Natural killer cell treated with Interleukin-12 subunit alpha and Interleukin-12 subunit beta and Interleukin-15 and Interleukin-18, amount 100 ng/mL, for 72 hours (primary cell): ENCODE data around the gene UTF1. TPM values are rescaled to one million over a fixed set of nuclear protein-coding genes. Genes with fewer than 3 reads are reported as not detected.

ENCODE experiments used
- ATAC-seq, 2 donors: fragments of 150-1000 bp; cut with Tn5 transposase in 1 of 2; sonication (Bioruptor Pico), chemical (Tn5 transposase) in 1 of 2; 2 replicates each; pipeline ENCODE4 v1.10.0; 2021
- DNase-seq: peaks from one replicate; pipeline ENCODE4 v3.0.0; 2022; ENCODE audit warnings: low spot score
- H3K27ac Mint-ChIP-seq, 2 donors: 1 replicate in 1 of 2; 2 replicates in 1 of 2; pipeline ENCODE4 v1.8.0; 2022; ENCODE audit warnings: mixed read lengths in 2 of 2, mild to moderate bottlenecking in 1 of 2, moderate library complexity in 1 of 2
- H3K27me3 Mint-ChIP-seq, 2 donors: 1 replicate in 1 of 2; 2 replicates in 1 of 2; pipeline ENCODE4 v1.8.0; 2022; ENCODE audit warnings: mixed read lengths in 2 of 2
- H3K36me3 Mint-ChIP-seq: one replicate; pipeline ENCODE4 v1.8.0; 2022; ENCODE audit warnings: mixed read lengths
- H3K4me1 Mint-ChIP-seq, 2 donors: 1 replicate in 1 of 2; 2 replicates in 1 of 2; pipeline ENCODE4 v1.8.0; 2022; ENCODE audit warnings: low read depth in 2 of 2, mixed read lengths in 2 of 2, mild to moderate bottlenecking in 1 of 2
- H3K4me3 Mint-ChIP-seq: one replicate; pipeline ENCODE4 v1.8.0; 2022; ENCODE audit warnings: mixed read lengths
- H3K9me3 Mint-ChIP-seq: 2 replicates; pipeline ENCODE4 v1.8.0; 2022; ENCODE audit warnings: mixed read lengths
- total RNA-seq, 2 donors: library from RNA; stranded (reverse); gene quantifications; one replicate each; pipeline ENCODE4 v1.2.3, GENCODE V29; 2022

Gene UTF1
- total RNA-seq, 2 donors from 2014 or later, result not detected

GRCh38 chr10:133245439-133246235, 15.6 kb downstream of the UTF1 start:
- no peak overlapping the region for H3K4me3 Mint-ChIP-seq
- ATAC-seq (peak in 1 of 2 donors; percentile 18), DNase-seq (no peak)
- H3K4me1 Mint-ChIP-seq, result peaks cover 10 to 15% of the 10 kb centered on the region in 2 donors
- H3K36me3 Mint-ChIP-seq, result no peaks in the 10 kb centered on the region
- no peaks in the 10 kb centered on the region for H3K9me3 Mint-ChIP-seq
- H3K27me3 Mint-ChIP-seq, result peaks cover 11 to 12% of the 10 kb centered on the region in 2 donors
- H3K27ac Mint-ChIP-seq, result peak overlapping the region in 1 of 2 donors; percentile 48

GRCh38 chr10:133246236-133246626, 16.2 kb downstream of the UTF1 start:
- no peaks in the 10 kb centered on the region for H3K36me3 Mint-ChIP-seq
- no peak overlapping the region for H3K4me3 Mint-ChIP-seq
- peaks cover 7% of the 10 kb centered on the region in 2 donors for H3K27me3 Mint-ChIP-seq
- H3K4me1 Mint-ChIP-seq, result peaks cover 6 to 10% of the 10 kb centered on the region in 2 donors
- H3K9me3 Mint-ChIP-seq, result no peaks in the 10 kb centered on the region
- DNase-seq (no peak), ATAC-seq (no peak)
- H3K27ac Mint-ChIP-seq, result no peak overlapping the region

- ATAC-seq (no peak), DNase-seq (no peak)
- Mint-ChIP-seq H3K4me3 (no peak overlapping the region), H3K9me3 (no peaks in the 10 kb centered on the region), H3K4me1 (peaks cover 3 to 10% of the 10 kb centered on the region in 2 donors), H3K36me3 (no peaks in the 10 kb centered on the region), H3K27me3 (peaks cover 6 to 7% of the 10 kb centered on the region in 2 donors), H3K27ac (no peak overlapping the region)
Observed at GRCh38 chr10:133247681-133248333, 17.8 kb downstream of the UTF1 start.

GRCh38 chr10:133248334-133248715, 18.3 kb downstream of the UTF1 start:
- Mint-ChIP-seq H3K36me3 (no peaks in the 10 kb centered on the region), H3K27ac (no peak overlapping the region), H3K27me3 (peaks cover under 1 to 4% of the 10 kb centered on the region in 2 donors), H3K4me1 (peaks cover 0 to 5% of the 10 kb centered on the region in 2 donors), H3K9me3 (no peaks in the 10 kb centered on the region), H3K4me3 (no peak overlapping the region)
- ATAC-seq (no peak), DNase-seq (no peak)

- Mint-ChIP-seq H3K4me3 (no peak overlapping the region), H3K27me3 (peaks cover 0 to 4% of the 10 kb centered on the region in 2 donors), H3K4me1 (peaks cover 0 to 5% of the 10 kb centered on the region in 2 donors), H3K27ac (no peak overlapping the region), H3K36me3 (no peaks in the 10 kb centered on the region), H3K9me3 (no peaks in the 10 kb centered on the region)
- ATAC-seq, result no peak
- no peak for DNase-seq
Observed at GRCh38 chr10:133249094-133249780, 19.2 kb downstream of the UTF1 start.

GRCh38 chr10:133249975-133250754, 20.1 kb downstream of the UTF1 start:
- no peak overlapping the region for H3K27ac Mint-ChIP-seq
- H3K27me3 Mint-ChIP-seq, result peaks cover 0 to 4% of the 10 kb centered on the region in 2 donors
- H3K4me3 Mint-ChIP-seq, result no peak overlapping the region
- DNase-seq (no peak), ATAC-seq (no peak)
- no peaks in the 10 kb centered on the region for H3K36me3 Mint-ChIP-seq
- H3K9me3 Mint-ChIP-seq, result no peaks in the 10 kb centered on the region
- H3K4me1 Mint-ChIP-seq, result peaks cover 0 to 5% of the 10 kb centered on the region in 2 donors

- Mint-ChIP-seq H3K27ac (no peak overlapping the region), H3K4me3 (no peak overlapping the region), H3K27me3 (peaks cover 0 to 4% of the 10 kb centered on the region in 2 donors), H3K4me1 (peaks cover 0 to 5% of the 10 kb centered on the region in 2 donors), H3K36me3 (no peaks in the 10 kb centered on the region), H3K9me3 (no peaks in the 10 kb centered on the region)
- ATAC-seq (no peak), DNase-seq (no peak)
Observed at GRCh38 chr10:133251388-133252222, 21.6 kb downstream of the UTF1 start.

GRCh38 chr10:133252223-133252552, 22.2 kb downstream of the UTF1 start:
- Mint-ChIP-seq H3K27ac (no peak overlapping the region), H3K36me3 (no peaks in the 10 kb centered on the region), H3K4me3 (no peak overlapping the region), H3K9me3 (no peaks in the 10 kb centered on the region), H3K27me3 (peaks cover 0 to 4% of the 10 kb centered on the region in 2 donors), H3K4me1 (peaks cover 0 to 5% of the 10 kb centered on the region in 2 donors)
- no peak for DNase-seq
- ATAC-seq, result no peak

- H3K9me3 Mint-ChIP-seq, result no peaks in the 10 kb centered on the region
- peaks cover 0 to 4% of the 10 kb centered on the region in 2 donors for H3K27me3 Mint-ChIP-seq
- no peak for ATAC-seq
- no peak for DNase-seq
- no peak overlapping the region for H3K27ac Mint-ChIP-seq
- H3K4me1 Mint-ChIP-seq, result peaks cover 4 to 11% of the 10 kb centered on the region in 2 donors
- no peaks in the 10 kb centered on the region for H3K36me3 Mint-ChIP-seq
- no peak overlapping the region for H3K4me3 Mint-ChIP-seq
Observed at GRCh38 chr10:133253361-133253955, 23.4 kb downstream of the UTF1 start.

- Mint-ChIP-seq H3K4me1 (peaks cover 10 to 13% of the 10 kb centered on the region in 2 donors), H3K27me3 (peaks cover 0 to 4% of the 10 kb centered on the region in 2 donors), H3K4me3 (no peak overlapping the region), H3K27ac (no peak overlapping the region), H3K36me3 (no peaks in the 10 kb centered on the region), H3K9me3 (no peaks in the 10 kb centered on the region)
- no peak for DNase-seq
- ATAC-seq, result no peak
Observed at GRCh38 chr10:133254421-133255120, 24.6 kb downstream of the UTF1 start.

- Mint-ChIP-seq H3K27me3 (peaks cover 0 to 2% of the 10 kb centered on the region in 2 donors), H3K4me1 (peaks cover 18 to 19% of the 10 kb centered on the region in 2 donors), H3K4me3 (no peak overlapping the region), H3K9me3 (no peaks in the 10 kb centered on the region), H3K27ac (no peak overlapping the region), H3K36me3 (no peaks in the 10 kb centered on the region)
- no peak for DNase-seq
- ATAC-seq, result no peak
Observed at GRCh38 chr10:133255323-133255722, 25.3 kb downstream of the UTF1 start.

- no peaks in the 10 kb centered on the region for H3K27me3 Mint-ChIP-seq
- H3K9me3 Mint-ChIP-seq, result no peaks in the 10 kb centered on the region
- DNase-seq, result no peak
- no peak overlapping the region for H3K27ac Mint-ChIP-seq
- no peak for ATAC-seq
- H3K4me1 Mint-ChIP-seq, result peaks cover 20 to 25% of the 10 kb centered on the region in 2 donors
- H3K4me3 Mint-ChIP-seq, result peak overlapping the region; percentile 21
- H3K36me3 Mint-ChIP-seq, result no peaks in the 10 kb centered on the region
Observed at GRCh38 chr10:133257489-133258065, 27.6 kb downstream of the UTF1 start.
